GM19043 (cell line): ENCODE measurements around the gene L3MBTL1.

Experiments used
- ATAC-seq: cut with Tn5 transposase; IDR thresholded peaks from one replicate; pipeline ENCODE4 v1.9.1; 2021; ENCODE audit warnings: low read depth; ENCODE audit not compliant: unreplicated experiment

Gene L3MBTL1

DNA sequence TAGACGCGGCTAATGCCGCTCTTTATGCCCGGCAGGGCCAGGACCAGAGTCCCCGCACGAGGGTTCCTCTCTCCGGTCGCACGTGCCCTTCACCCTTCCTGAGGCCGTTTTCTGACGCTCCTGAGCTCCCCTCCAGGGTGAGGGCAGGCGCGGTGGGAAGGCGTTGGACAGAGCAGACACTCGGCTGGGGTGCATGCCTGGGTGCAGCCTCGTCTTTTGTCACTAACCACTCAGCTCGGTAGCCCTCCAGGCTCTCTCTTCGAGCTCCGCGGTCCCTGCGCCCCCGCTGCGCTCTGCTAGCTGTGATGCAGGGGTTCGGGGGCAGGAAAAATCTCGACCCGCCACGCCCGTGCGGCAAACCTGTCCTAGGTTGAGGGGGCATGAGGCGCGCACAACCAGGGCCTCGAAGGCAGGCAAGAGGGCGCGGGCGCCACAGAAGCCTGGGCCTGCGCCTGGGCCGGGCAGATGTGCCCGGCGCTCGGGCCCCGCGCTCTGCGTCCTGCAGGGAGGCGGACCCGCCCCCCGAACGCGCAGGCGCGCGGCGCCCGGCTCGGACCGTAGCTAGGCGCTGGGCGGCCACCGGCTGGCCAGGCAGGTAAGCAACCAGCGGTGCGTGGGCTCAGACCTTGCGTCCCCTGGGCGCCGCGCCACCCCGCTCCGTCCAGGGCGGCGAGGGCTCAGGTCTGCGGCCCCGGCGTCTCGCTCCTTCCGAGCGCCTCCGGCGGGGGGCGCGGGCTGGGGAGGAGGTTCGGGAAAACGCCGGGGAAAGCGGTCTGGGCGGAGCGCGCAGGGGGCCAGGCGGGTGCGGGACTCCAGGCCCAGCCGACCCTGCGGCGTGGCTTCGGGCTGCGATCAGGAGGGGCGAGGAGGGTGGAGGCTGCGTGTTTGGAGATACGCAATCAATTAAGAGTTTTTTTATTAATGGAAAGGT lies at the start of gene L3MBTL1:
Gene L3MBTL1 (plus strand): TSS at position 548 of the 931 bp plus-strand sequence. CDS start 5,807 bp downstream, outside the sequence.
- no peak for ATAC-seq

DNA sequence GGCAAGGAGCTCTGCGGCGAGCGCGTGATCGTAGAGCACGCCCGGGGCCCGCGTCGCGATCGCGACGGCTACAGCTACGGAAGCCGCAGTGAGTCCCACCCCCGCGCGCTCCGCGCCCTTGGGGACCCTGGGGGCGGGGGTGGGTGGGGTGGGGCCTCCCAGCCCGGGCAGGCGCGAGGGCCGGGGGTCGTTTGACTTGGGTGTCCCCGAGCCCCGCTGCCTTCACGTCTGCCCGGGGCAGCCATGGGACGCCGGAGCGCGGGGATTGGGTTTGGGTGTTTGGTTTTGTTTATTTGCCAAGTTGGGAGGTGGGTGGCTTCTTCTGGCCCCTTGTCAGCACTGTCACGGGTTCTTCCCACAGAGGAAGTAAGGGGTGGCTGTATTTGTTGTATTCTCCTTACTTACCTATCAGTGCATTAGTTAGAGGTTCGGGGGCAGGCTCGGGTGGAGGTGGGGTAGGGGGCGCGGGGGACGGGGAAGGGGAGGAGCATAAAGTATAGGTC lies 49.0 kb upstream of the L3MBTL1 start:
- no peak for ATAC-seq

DNA sequence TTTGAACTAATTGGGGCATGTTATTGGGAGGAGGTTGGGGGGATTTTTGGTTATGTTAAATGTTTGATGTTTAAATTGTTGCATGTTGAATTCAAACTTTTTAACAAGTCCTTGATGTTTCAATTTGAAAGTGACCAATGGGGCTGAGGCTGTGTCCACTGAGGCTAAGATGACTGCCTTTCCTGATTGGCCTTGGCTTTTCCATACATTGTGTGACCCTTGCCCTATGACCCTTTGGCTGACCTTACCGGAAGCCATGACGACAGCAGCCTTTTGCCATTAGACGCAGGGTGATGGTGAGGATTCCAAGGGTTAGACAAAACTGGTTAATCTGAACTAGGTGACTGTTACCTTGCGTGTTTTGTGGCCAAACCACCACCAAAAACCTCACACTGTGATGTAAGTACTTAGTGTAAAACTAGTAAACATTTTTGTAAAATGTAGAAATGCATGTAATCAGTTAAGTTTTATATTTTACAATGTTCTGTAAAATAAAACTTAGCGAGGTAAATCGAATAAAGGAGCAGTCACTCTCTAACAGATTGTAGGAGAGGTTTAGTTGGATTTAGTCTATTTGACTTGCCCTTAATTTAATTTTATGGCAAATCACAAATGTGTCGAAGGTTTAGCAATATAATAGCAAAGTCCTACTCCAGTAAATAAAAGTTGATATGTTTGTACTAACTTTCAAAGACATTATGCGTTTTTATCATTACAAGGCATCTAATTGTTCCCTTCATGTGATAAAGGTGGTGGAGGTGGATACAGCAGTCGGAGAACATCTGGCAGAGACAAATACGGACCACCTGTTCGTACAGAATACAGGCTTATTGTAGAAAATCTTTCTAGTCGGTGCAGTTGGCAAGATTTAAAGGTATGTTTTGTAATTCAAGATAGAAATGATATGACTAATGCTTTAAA lies 48.2 kb upstream of the L3MBTL1 start:
- no peak for ATAC-seq

DNA sequence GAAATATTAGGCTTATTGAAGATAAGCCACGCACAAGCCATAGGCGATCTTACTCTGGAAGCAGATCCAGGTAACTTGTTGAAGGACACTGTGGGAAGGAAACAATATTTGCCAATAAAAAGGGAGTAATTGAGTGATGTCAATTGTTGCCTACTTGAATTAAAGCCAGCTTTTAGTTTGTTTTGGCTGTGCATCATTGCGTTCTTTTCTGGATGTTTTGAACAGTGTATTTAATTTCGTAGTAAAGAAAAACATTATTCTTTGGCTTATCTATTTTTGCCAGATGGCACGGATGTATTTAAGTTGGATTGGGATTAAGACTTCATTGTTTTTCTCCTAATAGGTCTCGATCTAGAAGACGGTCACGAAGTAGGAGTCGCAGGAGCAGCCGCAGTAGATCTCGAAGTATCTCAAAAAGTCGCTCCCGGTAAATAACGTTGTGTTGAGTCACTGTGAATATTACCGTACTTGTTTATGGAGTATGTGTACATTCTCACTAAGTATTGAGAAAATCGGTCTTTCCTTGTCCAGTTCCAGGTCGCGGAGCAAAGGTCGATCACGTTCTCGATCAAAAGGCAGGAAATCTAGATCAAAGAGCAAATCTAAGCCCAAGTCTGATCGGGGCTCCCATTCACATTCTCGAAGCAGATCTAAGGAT lies 47.2 kb upstream of the L3MBTL1 start:
- no peak for ATAC-seq

DNA sequence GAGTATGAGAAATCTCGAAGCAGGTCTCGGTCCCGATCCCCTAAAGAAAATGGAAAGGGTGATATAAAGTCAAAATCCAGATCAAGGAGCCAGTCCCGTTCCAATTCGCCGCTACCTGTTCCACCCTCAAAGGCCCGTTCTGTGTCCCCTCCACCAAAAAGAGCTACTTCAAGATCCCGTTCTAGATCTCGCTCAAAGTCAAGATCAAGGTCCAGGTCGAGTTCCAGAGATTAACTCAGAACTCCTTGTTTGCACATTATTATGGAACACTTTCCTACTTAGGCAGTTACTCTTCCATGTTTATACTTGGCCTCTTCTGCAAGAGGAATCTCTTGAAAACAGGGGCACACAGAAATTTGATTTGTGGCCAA lies 46.7 kb upstream of the L3MBTL1 start:
- ATAC-seq, result no peak

DNA sequence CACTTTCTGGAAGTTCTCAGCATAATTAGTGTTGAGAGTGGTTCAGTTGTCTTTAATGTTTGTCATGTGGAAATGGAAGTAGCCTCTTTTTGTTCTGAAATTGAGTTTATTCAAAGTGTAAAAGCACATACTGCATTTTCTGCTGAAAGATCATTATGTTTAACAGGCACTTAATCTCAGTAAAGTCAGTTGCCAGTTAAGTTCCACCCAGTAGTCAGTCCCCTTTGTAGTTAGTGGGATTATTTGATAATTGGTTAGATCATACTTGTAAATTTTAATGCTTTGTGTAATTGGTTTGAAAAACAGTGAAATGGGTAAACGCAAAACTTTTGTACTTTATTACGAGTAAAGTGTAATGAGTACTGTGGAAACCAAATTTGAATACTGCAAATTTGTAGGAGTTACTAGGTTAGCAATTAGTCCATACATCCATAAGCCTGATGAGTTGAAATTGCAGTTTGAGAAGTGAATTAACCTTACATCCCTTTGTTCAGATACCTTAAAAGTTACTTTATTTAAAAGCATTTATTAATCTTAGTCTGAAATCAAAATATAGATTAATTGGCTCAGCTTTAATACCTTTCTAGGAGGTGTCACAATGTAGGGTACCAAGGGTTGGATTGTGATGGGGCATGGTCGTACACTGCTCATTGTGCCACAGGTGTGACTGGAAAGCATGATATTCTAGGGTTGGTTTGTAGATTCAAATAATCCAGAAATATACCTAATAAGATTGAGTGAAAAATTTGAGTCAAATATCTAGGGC lies 45.4 kb upstream of the L3MBTL1 start:
- no peak for ATAC-seq

DNA sequence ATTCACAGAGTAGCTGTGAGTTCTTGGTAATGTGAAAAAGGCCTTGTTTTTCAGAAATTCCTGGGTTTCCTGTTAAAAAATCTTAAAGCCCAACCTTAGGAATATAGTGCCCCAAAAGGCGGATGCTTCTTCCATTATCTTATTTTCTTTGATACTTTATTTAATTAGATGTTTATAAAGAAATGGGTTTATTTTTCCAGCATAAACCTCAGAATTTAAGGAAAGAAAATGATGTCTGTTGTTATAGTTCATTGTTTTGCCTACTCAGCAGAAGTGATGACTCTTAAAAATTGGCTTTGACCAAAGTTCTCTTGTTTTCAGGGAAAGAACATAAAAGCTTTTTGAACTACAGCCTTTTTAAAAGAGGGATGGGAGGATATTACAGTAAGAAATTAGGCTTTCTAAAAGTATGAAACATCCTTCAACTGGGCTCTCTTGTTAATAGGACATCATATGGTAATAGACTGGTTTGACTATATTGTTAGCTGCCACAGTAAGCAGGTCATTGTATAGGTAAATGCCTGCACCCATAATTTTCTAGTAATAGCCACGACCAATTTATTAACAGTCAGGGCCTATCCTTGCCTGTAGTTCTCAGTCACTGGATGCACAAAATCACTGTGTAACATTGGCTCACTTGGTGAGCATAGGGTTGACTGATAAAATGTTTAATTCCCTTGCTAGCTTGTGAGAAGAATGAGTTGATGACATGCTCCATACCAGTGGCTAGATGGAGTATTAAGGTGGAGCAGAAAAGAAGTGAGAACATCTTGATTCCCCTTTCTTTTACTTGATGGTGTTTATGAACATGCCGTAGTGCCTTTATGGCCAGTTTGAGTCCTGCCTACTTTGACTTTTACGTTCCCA lies 44.6 kb upstream of the L3MBTL1 start:
- ATAC-seq, result no peak

DNA sequence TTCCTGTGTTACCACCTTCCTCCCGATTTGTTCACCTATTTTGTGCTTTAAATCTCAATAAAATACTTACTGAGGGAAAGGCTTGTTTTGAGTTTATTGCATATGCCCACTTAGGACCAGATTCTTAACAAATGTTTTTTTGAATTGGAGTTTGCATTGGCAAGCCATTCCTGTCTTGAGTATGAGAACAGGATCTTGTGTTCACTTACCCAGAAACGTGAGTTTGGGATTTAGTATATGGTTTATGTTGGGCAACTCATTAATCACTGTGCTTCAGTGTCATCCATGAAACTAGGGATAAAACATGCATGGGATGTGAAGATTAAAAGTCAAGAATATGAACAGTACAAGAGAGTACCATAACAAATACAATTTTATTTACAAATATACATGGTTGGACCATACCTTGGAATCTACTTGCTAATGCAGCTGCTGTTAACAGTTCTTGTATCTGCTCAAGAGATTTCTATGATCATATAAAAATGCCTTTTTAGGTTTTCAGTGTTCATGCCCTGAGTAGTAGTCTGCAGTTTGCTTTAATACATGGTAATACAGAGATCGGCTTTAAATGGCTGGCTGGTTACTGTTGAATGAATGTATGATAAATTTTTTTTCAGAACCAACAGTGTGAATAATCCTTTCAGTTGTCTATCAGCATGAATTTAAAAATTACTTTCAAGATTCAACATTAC lies 43.8 kb upstream of the L3MBTL1 start:
- no peak for ATAC-seq

DNA sequence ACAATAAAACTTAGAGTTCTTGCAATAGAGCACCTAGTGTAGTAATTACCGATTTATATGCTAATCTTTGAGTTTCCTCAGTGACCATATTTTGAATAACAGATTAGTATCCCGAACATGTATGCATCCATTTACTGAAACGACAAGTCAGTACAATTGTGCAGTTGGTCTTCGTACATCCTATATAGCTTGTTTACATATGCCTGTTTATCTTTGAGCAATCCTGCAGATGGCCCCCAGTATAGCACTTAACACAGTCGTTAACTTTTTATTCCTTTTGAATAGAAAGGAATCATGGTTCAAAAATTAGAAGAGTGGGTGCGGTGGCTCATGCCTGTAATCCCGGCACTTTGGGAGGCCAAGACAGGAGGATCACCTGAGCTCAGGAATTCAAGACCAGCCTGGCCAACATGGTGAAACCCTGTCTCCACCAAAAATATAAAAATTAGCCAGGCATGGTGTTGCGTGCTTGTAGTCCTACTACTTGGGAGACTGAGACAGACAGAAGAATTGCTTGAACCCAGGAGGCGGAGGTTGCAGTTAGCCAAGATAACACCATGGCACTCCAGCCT lies 43.2 kb upstream of the L3MBTL1 start:
- ATAC-seq, result no peak

DNA sequence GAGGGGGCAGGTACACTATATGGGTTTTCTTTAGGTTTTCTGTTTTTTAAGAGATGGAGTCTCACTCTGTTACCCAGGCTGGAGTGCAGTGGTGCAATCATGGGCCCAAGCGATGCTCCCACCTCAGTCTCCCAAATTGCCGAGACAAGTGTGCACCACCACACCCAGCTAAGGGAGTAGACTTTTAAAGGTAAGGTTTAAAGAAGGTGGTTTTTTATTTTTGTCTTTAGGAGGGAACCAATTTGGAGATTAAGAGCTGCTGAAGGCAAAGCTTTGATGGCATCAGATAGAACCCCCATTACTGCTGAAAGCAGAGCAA lies 41.9 kb upstream of the L3MBTL1 start:
- no peak for ATAC-seq

DNA sequence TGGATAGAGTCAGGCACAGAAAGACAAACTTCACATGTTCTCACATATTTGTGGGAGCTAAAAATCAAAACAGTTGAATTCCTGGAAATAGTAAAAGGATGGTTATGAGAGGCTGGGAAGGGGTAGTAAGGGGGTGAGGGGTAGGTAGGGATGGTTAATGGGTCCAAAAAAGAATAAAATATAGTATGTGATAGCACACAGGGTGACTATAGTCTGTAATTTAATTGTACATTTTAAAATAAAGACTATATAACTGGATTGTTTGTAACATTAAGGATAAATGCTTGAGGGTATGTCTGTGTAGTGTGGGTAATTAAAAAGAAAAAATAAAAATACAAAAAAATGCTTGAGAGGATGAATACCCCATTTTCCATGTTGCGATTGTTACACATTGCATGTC lies 39.9 kb upstream of the L3MBTL1 start:
- no peak for ATAC-seq

DNA sequence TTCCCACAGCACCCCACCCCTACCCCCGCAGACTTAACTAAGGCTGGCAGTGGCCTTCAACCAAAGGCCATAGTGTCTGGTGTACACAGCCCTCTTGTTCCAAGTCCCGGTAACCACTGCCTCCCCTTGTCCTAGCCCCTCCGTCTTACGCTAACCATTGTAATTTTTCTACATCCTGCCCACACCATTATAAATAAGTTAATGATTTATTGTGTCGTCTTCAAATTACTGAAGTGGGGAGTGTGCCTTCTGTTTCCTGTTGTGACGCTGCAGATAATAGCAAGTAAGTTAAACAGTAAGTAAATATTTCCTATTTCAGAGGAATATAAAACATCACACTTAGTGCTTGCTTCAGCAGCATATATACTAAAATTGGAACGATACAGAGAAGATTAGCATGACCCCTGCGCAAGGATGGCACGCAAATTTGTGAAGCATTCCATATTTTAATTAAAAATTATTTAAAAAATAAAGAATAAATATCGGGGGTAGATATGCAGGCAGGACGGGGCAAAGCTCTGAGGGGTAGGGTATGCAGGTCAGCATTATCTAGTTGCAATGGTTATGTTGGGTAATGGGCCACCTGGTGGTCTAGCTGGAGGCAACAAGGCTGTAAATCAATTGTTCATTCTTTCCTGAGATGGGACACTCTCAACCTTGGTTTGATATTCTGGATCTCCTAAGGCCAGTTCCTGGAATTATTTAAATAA lies 34.7 kb upstream of the L3MBTL1 start:
- no peak for ATAC-seq

DNA sequence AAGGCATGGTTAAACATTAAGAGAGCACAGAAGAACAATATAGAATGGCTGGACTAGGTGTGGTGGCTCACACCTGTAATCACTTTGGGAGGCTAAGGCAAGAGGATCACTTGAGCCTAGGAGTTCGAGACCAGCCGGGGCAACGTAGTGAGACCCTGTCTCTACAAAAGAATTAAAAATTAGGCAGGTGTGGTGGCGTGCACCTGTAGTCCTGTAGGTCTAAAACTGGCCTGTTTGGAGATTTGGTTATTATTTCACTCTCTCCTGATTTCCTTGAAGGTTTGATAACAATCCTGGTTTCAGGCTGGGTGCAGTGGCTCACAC lies 34.2 kb upstream of the L3MBTL1 start:
- ATAC-seq, result no peak

DNA sequence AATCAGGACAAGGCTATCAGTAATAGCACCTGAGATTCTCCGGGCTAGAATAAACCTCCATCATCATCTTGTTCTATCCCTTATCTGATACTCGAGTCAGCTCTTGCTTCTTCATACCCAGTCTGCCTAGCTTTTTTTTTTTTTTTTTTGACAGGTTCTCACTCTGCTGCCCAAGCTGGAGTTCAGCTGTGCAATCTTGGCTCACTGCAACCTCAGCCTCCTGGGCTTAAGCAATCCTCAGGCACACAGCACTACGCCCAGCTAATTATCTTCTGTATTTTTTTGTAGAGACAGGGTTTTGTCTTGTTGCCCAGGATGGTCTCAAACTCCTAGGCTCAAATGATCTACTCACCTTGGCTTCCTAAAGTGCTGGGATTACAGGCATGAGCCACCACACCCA lies 30.3 kb upstream of the L3MBTL1 start:
- ATAC-seq, result no peak

DNA sequence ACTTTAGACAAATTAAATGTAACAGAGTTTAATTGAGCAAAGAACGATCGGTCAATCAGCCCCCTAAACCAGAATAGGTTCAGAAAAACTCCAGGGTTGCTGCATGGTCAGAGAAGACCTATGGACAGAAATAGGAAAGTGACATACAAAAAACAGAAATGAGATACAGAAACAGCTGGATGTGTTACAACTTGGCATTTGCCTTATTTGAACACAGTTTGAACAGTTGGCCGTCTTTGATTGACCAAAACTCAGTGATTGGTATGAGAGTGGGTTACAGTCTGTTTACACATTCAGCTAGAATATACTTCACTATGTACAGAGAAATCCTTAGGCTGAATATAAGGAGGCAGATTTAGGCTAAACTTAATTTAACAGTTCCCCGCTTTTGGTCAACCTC lies 29.9 kb upstream of the L3MBTL1 start:
- no peak for ATAC-seq

DNA sequence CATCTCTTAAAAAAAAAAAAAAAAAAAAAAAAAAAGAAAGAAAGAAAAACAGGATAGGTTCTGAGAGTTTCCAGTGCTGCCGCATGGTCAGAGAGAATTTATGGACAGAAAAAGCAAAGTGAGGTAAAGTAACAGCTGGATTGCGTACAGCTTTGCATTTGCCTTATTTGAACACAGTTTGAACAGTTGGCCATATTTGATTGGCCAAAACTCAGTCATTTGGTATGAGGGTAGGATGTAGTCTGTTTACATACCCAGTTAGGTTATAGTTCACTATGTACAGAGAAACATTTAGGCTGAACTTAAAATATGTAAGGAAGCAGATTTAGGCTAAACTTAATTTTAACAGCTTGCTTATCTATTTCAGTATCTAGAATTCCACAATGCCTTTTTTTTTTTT lies 17.5 kb upstream of the L3MBTL1 start:
- no peak for ATAC-seq

DNA sequence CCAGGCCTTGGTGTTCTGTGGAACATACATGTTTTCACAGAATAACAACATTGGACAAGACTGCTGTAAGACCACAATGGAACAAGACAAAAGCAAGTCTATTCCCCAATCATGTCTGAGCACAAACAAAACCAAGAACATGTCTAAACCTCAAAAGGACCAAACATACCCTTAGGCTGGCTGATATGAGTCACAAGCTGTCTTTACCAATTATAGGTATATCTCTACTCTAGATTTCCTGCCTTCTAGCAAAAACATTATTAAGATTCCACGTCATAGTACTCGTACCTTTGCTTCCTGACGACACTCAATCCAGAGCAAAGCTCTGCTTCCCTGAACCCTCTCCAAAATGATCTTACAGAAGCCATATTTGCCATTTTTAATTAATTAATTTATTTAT lies 15.4 kb upstream of the L3MBTL1 start:
- ATAC-seq, result peak; percentile 63

DNA sequence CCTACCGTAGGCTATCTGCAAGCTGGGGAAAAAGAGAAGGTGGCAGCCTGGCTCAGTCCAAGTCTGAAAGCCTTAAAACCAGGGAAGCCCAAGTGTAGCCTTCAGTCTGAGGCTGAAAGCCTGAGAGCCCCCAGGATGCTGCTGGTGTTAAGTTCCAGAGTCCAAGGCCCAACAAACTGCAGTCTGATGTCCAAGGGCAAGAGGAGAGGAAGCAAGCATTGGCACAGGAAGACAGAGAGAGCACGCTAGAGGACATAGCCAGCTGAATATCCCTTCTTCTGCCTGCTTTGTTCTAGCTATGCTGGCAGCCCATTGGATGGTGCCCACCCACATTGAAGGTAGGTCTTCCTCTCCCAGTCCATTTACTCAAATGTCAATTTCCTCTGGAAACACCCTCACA lies 12.1 kb upstream of the L3MBTL1 start:
- ATAC-seq, result no peak
